Amygdala (tissue), 56 donors: Measurements from ENCODE around the gene HECA.
"Not testable (repeated sequence)": the region's sequence is repeated elsewhere in the genome, so short reads cannot be mapped to it uniquely, and the experiment has no call there.

Source experiments
- DNase-seq, 56 donors: peaks; one replicate each; lab custom pipeline; 2025; lab: John Stamatoyannopoulos, UW

The HECA gene

DNA sequence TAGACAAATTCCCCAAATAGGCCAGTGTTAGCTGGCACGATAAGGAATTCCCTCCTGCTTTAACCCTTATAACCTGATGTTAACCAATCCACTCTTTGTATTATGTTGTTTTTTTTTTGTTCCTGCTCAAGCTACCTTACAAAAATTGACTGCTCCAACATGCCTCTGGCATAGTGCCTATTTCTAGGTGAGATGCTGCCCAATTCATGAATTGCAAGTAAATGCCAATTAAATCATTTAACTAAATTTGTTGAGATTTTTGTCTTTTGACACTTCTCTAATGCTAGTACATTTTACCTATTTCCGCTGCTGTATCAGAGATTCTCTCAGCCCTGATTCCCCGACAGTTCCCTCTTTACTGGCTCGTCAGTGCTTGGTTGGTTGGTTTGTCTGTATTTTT is 66.5 kb downstream of the HECA start:
- DNase-seq = no peak

- DNase-seq = no peak
These were observed 70.1 kb downstream of the HECA start for GRCh38 chr6:139204978-139205377.

DNA sequence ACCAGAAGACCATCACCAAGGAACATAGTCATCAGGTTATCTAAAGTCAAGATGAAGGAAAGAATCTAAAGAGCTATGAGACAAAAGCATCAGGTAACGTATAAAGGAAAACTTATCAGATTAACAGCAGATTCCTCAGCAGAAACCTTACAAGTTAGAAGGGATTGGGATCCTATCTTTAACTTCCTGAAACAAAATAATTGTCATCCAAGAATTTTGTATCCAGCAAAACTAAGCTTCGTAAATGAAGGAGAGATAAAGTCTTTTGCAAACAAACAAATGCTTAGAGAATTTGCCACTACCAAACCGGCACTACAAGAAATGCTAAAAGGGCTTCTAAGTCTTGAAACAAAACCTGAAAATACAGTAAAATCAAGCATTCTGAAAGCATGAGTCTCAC is 71.0 kb downstream of the HECA start:
- DNase-seq = no peak

- DNase-seq = not testable (repeated sequence)
These were observed 75.9 kb downstream of the HECA start for GRCh38 chr6:139210766-139211165.

DNA sequence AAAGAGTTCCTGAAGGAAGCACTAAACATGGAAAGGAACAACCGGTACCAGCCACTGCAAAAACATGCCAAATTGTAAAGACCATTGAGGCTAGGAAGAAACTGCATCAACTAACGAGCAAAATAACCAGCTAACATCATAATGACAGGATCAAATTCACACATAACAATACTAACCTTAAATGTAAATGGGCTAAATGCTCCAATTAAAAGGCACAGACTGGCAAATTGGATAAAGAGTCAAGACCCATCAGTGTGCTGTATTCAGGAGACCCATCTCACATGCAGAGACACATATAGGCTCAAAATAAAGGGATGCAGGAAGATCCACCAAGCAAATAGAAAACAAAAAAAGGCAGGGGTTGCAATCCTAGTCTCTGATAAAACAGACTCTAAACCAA is 77.6 kb downstream of the HECA start:
- not testable (repeated sequence) for DNase-seq

DNA sequence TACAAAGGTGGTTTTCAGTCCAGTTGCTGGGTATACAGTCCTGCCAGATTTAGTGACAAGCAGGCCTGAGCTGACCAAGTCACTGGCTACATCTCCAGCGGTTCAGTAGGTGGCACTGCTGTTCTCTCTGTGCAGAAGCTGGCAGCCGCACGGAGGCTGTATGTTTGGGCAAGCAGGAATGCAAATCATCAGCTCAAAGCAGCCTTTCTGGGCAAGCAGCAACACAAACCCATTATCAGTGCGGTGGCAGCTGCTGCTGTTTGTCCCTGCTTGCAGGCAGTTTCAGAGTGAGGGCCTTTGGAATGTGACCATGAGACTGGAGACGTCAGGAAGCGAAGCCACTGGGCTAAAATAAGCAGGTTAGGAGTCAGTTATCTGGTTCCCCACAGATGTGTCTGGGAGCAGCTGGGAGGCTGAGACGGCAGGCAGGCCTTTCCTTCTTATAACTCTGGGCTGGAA is 84.4 kb downstream of the HECA start:
- peak in 55 of 56 donors; percentile 6 to 88 (median 66) for DNase-seq

GRCh38 chr6:139219746-139220145 is 84.9 kb downstream of the HECA start:
- DNase-seq = no peak

GRCh38 chr6:139228387-139228786 is 93.5 kb downstream of the HECA start:
- not testable (repeated sequence) for DNase-seq
